K562 (cell line): ENCODE measurements around the gene NEURL1B. TPM values are rescaled to one million over a fixed set of nuclear protein-coding genes. Genes with fewer than 3 reads are reported as not detected.

Source experiments
- ATAC-seq: fragments of 200-7000 bp; cut with Tn5 transposase; 3 replicates; pipeline ENCODE4 v1.9.1; 2020; ENCODE audit warnings: moderate library complexity
- BruUV-seq: library from RNA; stranded (reverse); fragments of 400-500 nt; replicated peaks from 2 replicates; lab custom pipeline; 2021; lab: Mats Ljungman, UMichigan
- CTCF ChIA-PET: fragments of 300-600 bp; formaldehyde crosslinking; extraction: SDS; loops from one replicate; lab custom pipeline; 2021; ENCODE audit warnings: low intra/inter-chr PET ratio; lab: Yijun Ruan, JAX
- POLR2A ChIA-PET: fragments of 300-600, 350-650 bp; sonication (Branson Sonifier 250); formaldehyde crosslinking; extraction: SDS; loops from one replicate; lab custom pipeline; 2021; ENCODE audit warnings: antibody characterized with exemption, inconsistent platforms; lab: Yijun Ruan, JAX
- DNase-seq, 4 experiments: peaks; one replicate each; pipeline versions ENCODE4 v3.0.0 to v3.0.0-alpha.2; 2011 to 2018; ENCODE audit warnings: low spot score in 3 of 4, mixed read lengths in 3 of 4; ENCODE audit errors: extremely low read depth in 1 of 4
- FAIRE-seq: peaks from 2 replicates; lab custom pipeline; 2011; peaks lifted over from hg19 to GRCh38; lab: Jason Lieb, UNC
- H2AFZ ChIP-seq: 2 replicates; pipeline ENCODE4 v1.6.0; 2011; ENCODE audit warnings: low read depth, low read length, control low read depth, inconsistent platforms
- H3K27ac ChIP-seq: fragments of 200-600 bp; 3 replicates; pipeline ENCODE4 v1.8.0; 2011; ENCODE audit warnings: low read depth, mild to moderate bottlenecking, control low read depth, inconsistent platforms, low read length, moderate library complexity, mixed read lengths; ENCODE audit errors: extremely low read depth
- H3K27me3 ChIP-seq, 2 experiments: fragments of 300-600 bp in 1 of 2; 2 replicates in 1 of 2; 3 replicates in 1 of 2; pipeline versions ENCODE4 v1.6.0 to v1.8.0; 2011; ENCODE audit warnings: inconsistent platforms in 2 of 2, low read length in 2 of 2, mild to moderate bottlenecking in 1 of 2, mixed read lengths in 1 of 2, moderate library complexity in 1 of 2; ENCODE audit not compliant: control insufficient read depth in 2 of 2, insufficient read depth in 2 of 2
- H3K36me3 ChIP-seq: fragments of 300-600 bp; 3 replicates; pipeline ENCODE4 v1.8.0; 2011; ENCODE audit warnings: mild to moderate bottlenecking, low read length, inconsistent platforms; ENCODE audit not compliant: control insufficient read depth, insufficient read depth
- H3K4me1 ChIP-seq, 2 experiments: fragments of 200-600 bp in 1 of 2; replicated peaks in 1 of 2; 2 replicates in 1 of 2; 3 replicates in 1 of 2; pipeline versions ENCODE4 v1.5.1 to v1.8.0; 2011; ENCODE audit warnings: inconsistent platforms in 2 of 2, low read length in 2 of 2, mild to moderate bottlenecking in 1 of 2, mixed read lengths in 1 of 2, moderate library complexity in 1 of 2; ENCODE audit not compliant: control insufficient read depth in 2 of 2, insufficient read depth in 2 of 2
- H3K4me2 ChIP-seq: 2 replicates; pipeline ENCODE4 v1.6.1; 2011; ENCODE audit warnings: low read length, control low read depth, inconsistent platforms, mixed read lengths; ENCODE audit not compliant: insufficient read depth
- H3K4me3 ChIP-seq: fragments of 200-600 bp; sonication (generic), shearing (Covaris generic); 2 replicates; pipeline ENCODE4 v1.5.1; 2016; ENCODE audit warnings: control low read depth, inconsistent platforms
- H3K79me2 ChIP-seq: fragments of 200-600 bp; 3 replicates; pipeline ENCODE4 v1.8.0; 2011; ENCODE audit warnings: low read length, inconsistent platforms; ENCODE audit not compliant: control insufficient read depth, insufficient read depth
- H3K9ac ChIP-seq, 2 experiments: 2 replicates each; pipeline versions ENCODE4 v1.6.0 to v1.6.1; 2011; ENCODE audit warnings: low read depth in 2 of 2, low read length in 2 of 2, control low read depth in 1 of 2, inconsistent platforms in 1 of 2, mild to moderate bottlenecking in 1 of 2, mixed read lengths in 1 of 2; ENCODE audit not compliant: insufficient read depth in 1 of 2
- H3K9me1 ChIP-seq: one replicate; pipeline ENCODE4 v1.6.0; 2011; ENCODE audit warnings: inconsistent platforms, mild to moderate bottlenecking, low read length, moderate library complexity; ENCODE audit not compliant: control insufficient read depth, insufficient read depth
- H3K9me3 ChIP-seq: replicated peaks from 2 replicates; pipeline ENCODE4 v1.5.1; 2011; ENCODE audit warnings: low read depth, low read length, inconsistent platforms; ENCODE audit not compliant: control insufficient read depth, insufficient read depth
- H4K20me1 ChIP-seq: replicated peaks from 2 replicates; pipeline ENCODE4 v1.6.1; 2011; ENCODE audit warnings: low read length, inconsistent platforms, mixed read lengths; ENCODE audit not compliant: control insufficient read depth, insufficient read depth
- C11orf30 ChIP-seq: fragments of 450-650 bp; IDR thresholded peaks from 2 replicates; pipeline ENCODE4 v1.6.1; 2016; ENCODE audit warnings: low read depth, mild to moderate bottlenecking
- KDM2B ChIP-seq: fragments of 250-450 bp; sonication (Bioruptor Pico); IDR thresholded peaks from 2 replicates; pipeline ENCODE4 v1.8.0; 2021; ENCODE audit warnings: mild to moderate bottlenecking, moderate library complexity
- MAFF ChIP-seq: IDR thresholded peaks from 2 replicates; pipeline ENCODE4 v1.6.1; 2012; ENCODE audit warnings: low read length, improper control_type of control experiment
- NEUROD1 ChIP-seq: fragments of 150-350 bp; IDR thresholded peaks from 2 replicates; pipeline ENCODE4 v1.6.1; 2014; ENCODE audit warnings: borderline replicate concordance, low read length, low read depth; ENCODE audit not compliant: partially characterized antibody
- NFIC ChIP-seq: fragments of 450-650 bp; IDR thresholded peaks from 2 replicates; pipeline ENCODE4 v1.6.1; 2017; ENCODE audit warnings: mild to moderate bottlenecking, inconsistent platforms
- SUPT5H ChIP-seq: fragments of 450-650 bp; IDR thresholded peaks from 2 replicates; pipeline ENCODE4 v1.6.1; 2016
- ZBTB5 ChIP-seq: fragments of 450-650 bp; IDR thresholded peaks from 2 replicates; pipeline ENCODE4 v1.6.1; 2017; ENCODE audit warnings: antibody characterized with exemption
- ZNF408 ChIP-seq: fragments of 250-450 bp; sonication (Bioruptor Pico); IDR thresholded peaks from 2 replicates; pipeline ENCODE4 v1.4.0; 2020; ENCODE audit warnings: low read depth, mild to moderate bottlenecking, moderate library complexity
- in situ Hi-C: fragments of 300-500 bp; cut with MboI; formaldehyde crosslinking; loops from 4 replicates; pipeline ENCODE4 v1.15.0; 2018; ENCODE audit warnings: inconsistent platforms, mixed read lengths
- intact Hi-C: fragments of 100-400 bp; cut with micrococcal nuclease; formaldehyde crosslinking; loops from 2 replicates; pipeline ENCODE4 v1.14.2; 2022
- polyA plus RNA-seq, 8 experiments: library from polyadenylated mRNA; depleted of rRNA in 4 of 8; stranded (reverse) in 5 of 8; unstranded in 3 of 8; fragments of >200 nt; fragmentation: Nextera tagmentation in 2 of 8; fragmentation: Illumina TruSeq in 1 of 8; extraction: Ambion mirVana in 2 of 8; extraction: Trizol in 1 of 8; gene quantifications; 2 replicates each; pipeline versions ENCODE4 v1.2.1 to v1.2.3, GENCODE V29; 2011 to 2014; ENCODE audit warnings: inconsistent platforms in 1 of 8, missing spikeins in 1 of 8
- total RNA-seq, 7 experiments: library from RNA; depleted of rRNA in 6 of 7; stranded (reverse); fragments of >200 nt in 6 of 7; fragmentation: Illumina TruSeq in 2 of 7; extraction: Trizol in 2 of 7; gene quantifications; 2 replicates each; pipeline versions ENCODE4 v1.2.1 to v1.2.3, GENCODE V29; 2011 to 2021; ENCODE audit warnings: low replicate concordance in 1 of 7
- TF ChIP-seq, protein P1 (sequence below), 2 experiments: IDR thresholded peaks; 2 replicates each; pipeline ENCODE4 v1.6.1; 2011; ENCODE audit warnings: borderline replicate concordance in 1 of 2, control low read depth in 1 of 2, low read depth in 1 of 2, low read length in 1 of 2, mild to moderate bottlenecking in 1 of 2, mixed read lengths in 1 of 2, moderate library complexity in 1 of 2; ENCODE audit not compliant: insufficient read depth in 1 of 2, insufficient read length in 1 of 2, poor library complexity in 1 of 2, severe bottlenecking in 1 of 2; ENCODE audit errors: extremely low read depth in 1 of 2

The NEURL1B gene
- total and polyA plus RNA-seq, 9 of the 15 experiments (the other 6 are each of a cell fraction or from before 2014, with no cell fraction given), result 0.04 TPM; not detected in 8

GRCh38 chr5:172703952-172704351, 62.9 kb downstream of the NEURL1B start (continued):
- peak; percentile 77 for TF ChIP-seq C11orf30
- TF ChIP-seq SUPT5H, result no peak
- TF ChIP-seq MAFF, result peak; percentile 45
- no peak for TF ChIP-seq ZNF408 (CRISPR knock-in tag)
- no peak for TF ChIP-seq KDM2B
- no peak for TF ChIP-seq ZBTB5
- TF ChIP-seq NEUROD1, result no peak
- no peak for TF ChIP-seq NFIC

DNA sequence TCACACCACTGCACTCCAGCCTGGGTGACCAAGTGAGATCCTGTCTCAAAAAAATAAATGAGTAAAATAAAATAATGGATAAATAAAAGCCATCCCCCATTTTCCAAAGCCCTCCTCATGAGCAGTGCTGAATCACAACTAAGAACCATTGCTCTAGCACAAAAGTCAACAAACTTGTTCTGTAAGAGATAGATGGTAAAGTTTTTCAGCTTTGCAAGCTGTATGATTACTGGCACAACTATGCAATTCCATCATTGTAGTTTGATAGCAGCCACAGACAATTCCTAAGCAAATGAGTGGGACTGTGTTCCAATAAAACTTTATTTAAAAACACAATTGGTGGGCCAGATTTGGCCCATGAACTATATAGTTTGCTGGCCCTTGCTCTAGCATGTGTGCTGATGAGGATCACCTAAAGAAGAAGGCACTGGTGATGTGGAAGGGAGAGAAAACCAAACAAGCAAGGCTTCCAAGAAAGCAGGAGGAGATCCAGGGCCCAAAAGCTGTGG, 64.6 kb downstream of the NEURL1B start:
- no peaks in the 10 kb centered on the region for H3K79me2 ChIP-seq
- no peaks in the 10 kb centered on the region for H3K36me3 ChIP-seq
- H3K4me2 ChIP-seq, result no peak overlapping the region
- intact Hi-C loops (loop anchor here (5.0 kb wide), 1 partner anchor 577 kb away; no protein-coding TSS in a partner anchor), in situ Hi-C loops (loop anchor here (10.0 to 25.0 kb wide), 2 partner anchors 569 to 1607 kb away; no protein-coding TSS in a partner anchor)
- H4K20me1 ChIP-seq, result peaks cover 4% of the 10 kb centered on the region; the same call in 1 of the 2 replicates
- ATAC-seq (no peak), FAIRE-seq (no peak), DNase-seq (no peak)
- BruUV-seq, result no TSS peak
- H3K9me1 ChIP-seq, result no peaks in the 10 kb centered on the region
- H3K9me3 ChIP-seq, result no peaks in the 10 kb centered on the region
- H3K9ac ChIP-seq, result no peak overlapping the region
- H3K27me3 ChIP-seq, result peaks cover 15 to 45% of the 10 kb centered on the region in 2 experiments; a peak in 4 of 5 replicates
- ChIA-PET POLR2A (interaction anchor here (0.6 kb wide), 1 partner anchor 235 kb away, joined by 3 read pairs; no protein-coding TSS in a partner anchor), CTCF (interaction anchor here (0.6 kb wide), 1 partner anchor 226 kb away, joined by 3 read pairs; no protein-coding TSS in a partner anchor)
- no peak overlapping the region for H3K27ac ChIP-seq
- no peak overlapping the region for H2AFZ ChIP-seq
- H3K4me3 ChIP-seq, result no peak overlapping the region
- peaks cover 4 to 9% of the 10 kb centered on the region in 2 experiments; a peak in 3 of 5 replicates for H3K4me1 ChIP-seq
- TF ChIP-seq, protein P1, sequence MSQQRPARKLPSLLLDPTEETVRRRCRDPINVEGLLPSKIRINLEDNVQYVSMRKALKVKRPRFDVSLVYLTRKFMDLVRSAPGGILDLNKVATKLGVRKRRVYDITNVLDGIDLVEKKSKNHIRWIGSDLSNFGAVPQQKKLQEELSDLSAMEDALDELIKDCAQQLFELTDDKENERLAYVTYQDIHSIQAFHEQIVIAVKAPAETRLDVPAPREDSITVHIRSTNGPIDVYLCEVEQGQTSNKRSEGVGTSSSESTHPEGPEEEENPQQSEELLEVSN (IDR thresholded peaks at IDR 0.05; ENCODE audit: borderline replicate concordance in 1 of 2, extremely low read depth in 1 of 2, insufficient read depth in 1 of 2, insufficient read length in 1 of 2, low read depth in 1 of 2, low read length in 1 of 2, poor library complexity in 1 of 2, severe bottlenecking in 1 of 2), result no peak
